DMS 273 (cell line): Measurements from ENCODE around the gene MAIP1.

Source experiments
- DNase-seq: peaks from one replicate; lab custom pipeline; 2025; ENCODE audit not compliant: unreplicated experiment; lab: John Stamatoyannopoulos, UW

The MAIP1 gene

GRCh38 chr2:199988151-199988550 is 32.8 kb downstream of the MAIP1 start:
- peak; percentile 74 for DNase-seq

GRCh38 chr2:199989822-199990221 is 34.4 kb downstream of the MAIP1 start:
- no peak for DNase-seq

GRCh38 chr2:199991691-199992090 is 36.3 kb downstream of the MAIP1 start:
- DNase-seq: no peak

- DNase-seq: no peak
Measured at GRCh38 chr2:199992296-199992695, 36.9 kb downstream of the MAIP1 start.

GRCh38 chr2:199994371-199994770 is 39.0 kb downstream of the MAIP1 start:
- DNase-seq: no peak

GRCh38 chr2:199994896-199995295 is 39.5 kb downstream of the MAIP1 start:
- DNase-seq: no peak

- no peak for DNase-seq
Measured at GRCh38 chr2:199997296-199997695, 41.9 kb downstream of the MAIP1 start.

- no peak for DNase-seq
Measured at GRCh38 chr2:199999166-199999565, 43.8 kb downstream of the MAIP1 start.

- no peak for DNase-seq
Measured at GRCh38 chr2:200000444-200001163, 45.2 kb downstream of the MAIP1 start.

GRCh38 chr2:200003444-200003843 is 48.1 kb downstream of the MAIP1 start:
- DNase-seq: no peak

- no peak for DNase-seq
Measured at GRCh38 chr2:200005675-200006074, 50.3 kb downstream of the MAIP1 start.

- DNase-seq: no peak
Measured at GRCh38 chr2:200007306-200007705, 51.9 kb downstream of the MAIP1 start.

- DNase-seq: no peak
Measured at GRCh38 chr2:200012401-200012800, 57.0 kb downstream of the MAIP1 start.
